Activated CD4-positive, alpha-beta T cell treated with anti-CD3 and anti-CD28 coated beads, Interleukin-2, Interleukin-4, amounts not matched to agents 100 ng/mL and 50 ng/mL, durations not matched to agents 16 hours and 8 hours (primary cell): ENCODE data around the gene IDUA.

Experiments
- DNase-seq: peaks from one replicate; pipeline ENCODE4 v3.0.0-alpha.2; 2020; ENCODE audit warnings: low spot score

IDUA gene

DNA sequence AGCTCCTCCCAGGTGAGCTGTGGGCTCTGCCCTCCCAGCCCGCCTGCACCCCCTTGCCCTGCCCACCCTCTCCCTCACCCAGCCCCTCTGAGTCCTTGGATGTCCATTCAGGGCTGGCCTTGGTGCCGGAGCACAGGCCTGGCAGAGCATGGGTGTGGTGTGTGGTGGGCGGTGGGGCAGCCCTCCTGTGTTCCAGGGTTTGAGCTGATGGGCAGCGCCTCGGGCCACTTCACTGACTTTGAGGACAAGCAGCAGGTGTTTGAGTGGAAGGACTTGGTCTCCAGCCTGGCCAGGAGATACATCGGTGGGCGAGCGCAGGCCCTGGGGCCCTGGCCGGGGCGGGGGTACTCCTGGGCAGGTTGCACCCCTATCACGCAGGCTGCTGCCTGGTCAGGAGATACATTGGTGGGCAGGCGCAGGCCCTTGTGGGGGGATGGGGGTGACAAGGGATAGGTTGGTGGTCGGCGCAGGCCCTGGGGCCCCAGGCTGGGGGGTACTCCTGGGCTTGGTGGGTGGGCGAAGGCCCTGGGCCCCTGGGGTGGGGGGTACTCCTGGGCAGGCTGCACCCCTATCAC, 13.9 kb downstream of the IDUA start:
- DNase-seq = no peak

DNA sequence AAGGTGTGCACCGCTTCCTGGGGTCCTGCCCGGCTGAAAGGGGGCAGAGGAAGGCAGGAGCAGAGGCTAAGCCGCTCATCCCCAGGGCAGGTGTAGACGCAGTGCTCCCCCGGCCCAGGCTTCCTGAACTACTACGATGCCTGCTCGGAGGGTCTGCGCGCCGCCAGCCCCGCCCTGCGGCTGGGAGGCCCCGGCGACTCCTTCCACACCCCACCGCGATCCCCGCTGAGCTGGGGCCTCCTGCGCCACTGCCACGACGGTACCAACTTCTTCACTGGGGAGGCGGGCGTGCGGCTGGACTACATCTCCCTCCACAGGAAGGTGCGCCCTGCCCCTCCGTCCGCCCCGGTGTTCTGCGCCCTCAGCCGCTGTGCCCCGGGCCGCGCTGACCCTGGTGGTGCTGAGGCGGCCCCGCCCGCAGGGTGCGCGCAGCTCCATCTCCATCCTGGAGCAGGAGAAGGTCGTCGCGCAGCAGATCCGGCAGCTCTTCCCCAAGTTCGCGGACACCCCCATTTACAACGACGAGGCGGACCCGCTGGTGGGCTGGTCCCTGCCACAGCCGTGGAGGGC, 14.8 kb downstream of the IDUA start:
- no peak for DNase-seq

GRCh38 chr4:1002131-1002630, 15.3 kb downstream of the IDUA start:
- DNase-seq = no peak

- DNase-seq = no peak
Observed at GRCh38 chr4:1002631-1003251, 15.9 kb downstream of the IDUA start.

DNA sequence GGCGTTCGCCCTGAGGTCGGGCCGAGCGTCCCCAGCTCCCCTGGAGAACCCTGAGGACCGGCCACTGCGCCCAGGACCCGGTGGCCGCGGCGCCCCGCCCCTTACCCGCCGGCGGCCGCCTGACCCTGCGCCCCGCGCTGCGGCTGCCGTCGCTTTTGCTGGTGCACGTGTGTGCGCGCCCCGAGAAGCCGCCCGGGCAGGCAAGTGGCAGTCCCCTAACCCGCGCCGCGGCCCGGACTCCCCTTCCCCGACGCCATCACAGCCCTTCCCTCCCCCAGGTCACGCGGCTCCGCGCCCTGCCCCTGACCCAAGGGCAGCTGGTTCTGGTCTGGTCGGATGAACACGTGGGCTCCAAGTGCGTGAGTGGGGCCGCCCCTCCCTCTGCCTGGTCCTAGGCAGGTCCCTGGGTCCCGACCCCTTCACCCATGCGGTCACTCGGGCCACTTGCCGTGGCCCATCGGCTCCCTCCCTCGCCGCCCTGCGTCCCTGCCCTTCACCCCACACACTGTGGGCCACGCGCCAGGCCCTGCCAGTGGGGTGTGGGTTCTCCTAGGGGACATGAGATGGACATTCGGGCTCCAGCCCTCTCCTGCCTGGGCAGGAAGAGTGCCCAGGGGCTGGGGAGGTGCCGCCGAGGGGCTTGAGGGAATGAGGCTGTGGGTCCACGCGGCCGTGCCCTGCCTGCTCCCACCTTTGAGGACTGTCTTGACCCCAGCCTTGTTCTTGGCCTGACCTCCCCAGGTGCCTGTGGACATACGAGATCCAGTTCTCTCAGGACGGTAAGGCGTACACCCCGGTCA, 16.6 kb downstream of the IDUA start:
- no peak for DNase-seq

GRCh38 chr4:1004071-1004418, 17.2 kb downstream of the IDUA start:
- no peak for DNase-seq

GRCh38 chr4:1004557-1005485, 18.0 kb downstream of the IDUA start:
- no peak for DNase-seq

- no peak for DNase-seq
Observed at GRCh38 chr4:1006856-1007255, 20.0 kb downstream of the IDUA start.

- DNase-seq = no peak
Observed at GRCh38 chr4:1008840-1009541, 22.1 kb downstream of the IDUA start.

DNA sequence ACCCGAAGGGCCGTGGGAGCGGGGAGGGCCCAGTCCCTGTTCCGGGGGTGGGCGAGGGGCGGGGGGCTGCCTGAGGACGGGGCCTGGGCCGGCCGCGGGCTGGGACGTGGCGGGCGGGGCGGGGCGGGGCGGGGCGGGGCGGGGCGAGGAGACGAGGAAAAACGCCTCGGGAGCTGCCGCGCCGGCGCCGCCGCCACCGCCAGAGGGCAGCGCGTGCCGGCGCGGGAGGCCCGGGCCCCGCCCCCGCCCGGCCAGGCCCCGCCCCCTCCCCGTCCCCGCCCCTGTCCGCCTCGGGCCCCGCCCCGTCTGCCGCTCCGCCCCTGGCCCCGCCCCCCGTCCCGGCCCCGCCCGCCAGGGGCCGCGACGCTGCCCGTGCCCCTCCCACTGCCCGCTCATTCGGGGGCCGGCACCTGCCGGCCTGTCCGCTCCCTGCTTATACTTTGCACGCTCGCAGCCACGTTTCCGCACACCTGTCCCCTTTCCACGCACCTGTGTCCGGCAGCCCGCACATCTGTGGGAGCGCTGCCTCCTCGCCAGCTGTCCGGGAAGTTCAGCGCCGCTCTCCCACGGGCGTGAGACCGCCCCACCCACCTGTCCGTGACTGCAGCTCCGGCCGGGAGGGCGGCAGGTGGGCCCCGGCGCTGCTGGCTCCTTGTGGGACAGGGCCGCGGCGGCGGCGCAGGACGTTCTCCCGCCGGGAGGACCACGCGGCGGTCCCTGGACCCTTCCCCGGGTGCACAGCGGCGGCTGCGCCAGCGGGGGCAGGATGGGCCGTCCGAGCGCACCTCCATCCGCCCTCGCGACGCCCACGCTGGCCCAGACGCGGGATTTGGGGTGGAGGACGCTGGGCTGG, 22.9 kb downstream of the IDUA start:
- DNase-seq = peak; percentile 71

DNA sequence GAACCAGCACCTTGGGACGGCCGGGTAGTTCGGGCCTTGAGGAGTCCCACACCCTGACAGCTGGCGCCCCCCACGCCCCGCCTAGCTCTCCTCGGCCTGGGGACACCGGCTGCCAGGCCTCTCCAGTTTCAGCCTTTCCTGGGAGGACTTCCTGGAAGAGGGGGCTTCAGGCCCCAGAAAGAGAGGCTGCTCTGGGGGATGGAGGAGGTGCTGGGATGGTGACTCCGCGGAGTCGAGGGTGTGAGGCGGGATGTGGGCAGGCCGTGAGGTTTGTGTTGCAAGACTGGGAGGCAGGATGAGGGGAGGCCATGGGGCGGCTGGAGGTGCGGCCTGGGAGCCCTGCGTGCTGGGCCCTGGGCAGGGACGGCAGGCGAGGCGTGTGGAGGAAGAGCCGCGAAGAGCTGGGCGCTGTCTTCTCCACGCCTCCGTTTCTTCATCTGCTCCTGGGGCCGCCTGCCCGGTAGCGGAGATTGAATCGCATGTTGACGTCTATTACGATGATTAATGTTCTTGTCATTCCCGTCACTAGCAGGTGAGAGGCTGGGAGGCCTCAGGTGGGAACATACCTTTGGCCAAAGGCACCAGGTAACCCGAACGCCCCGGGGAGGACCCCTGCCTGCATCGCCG, 23.7 kb downstream of the IDUA start:
- peak; percentile 76 for DNase-seq

GRCh38 chr4:1011022-1011665, 24.3 kb downstream of the IDUA start, which contains the start of gene FGFRL1:
FGFRL1 (plus strand) TSS chr4:1011626; CDS start chr4:1012486, 860 bp downstream.
- peak; percentile 86 for DNase-seq

GRCh38 chr4:1011666-1012033, 24.8 kb downstream of the IDUA start:
- DNase-seq = no peak

- DNase-seq = no peak
Observed at GRCh38 chr4:1012034-1012739, 25.3 kb downstream of the IDUA start.

DNA sequence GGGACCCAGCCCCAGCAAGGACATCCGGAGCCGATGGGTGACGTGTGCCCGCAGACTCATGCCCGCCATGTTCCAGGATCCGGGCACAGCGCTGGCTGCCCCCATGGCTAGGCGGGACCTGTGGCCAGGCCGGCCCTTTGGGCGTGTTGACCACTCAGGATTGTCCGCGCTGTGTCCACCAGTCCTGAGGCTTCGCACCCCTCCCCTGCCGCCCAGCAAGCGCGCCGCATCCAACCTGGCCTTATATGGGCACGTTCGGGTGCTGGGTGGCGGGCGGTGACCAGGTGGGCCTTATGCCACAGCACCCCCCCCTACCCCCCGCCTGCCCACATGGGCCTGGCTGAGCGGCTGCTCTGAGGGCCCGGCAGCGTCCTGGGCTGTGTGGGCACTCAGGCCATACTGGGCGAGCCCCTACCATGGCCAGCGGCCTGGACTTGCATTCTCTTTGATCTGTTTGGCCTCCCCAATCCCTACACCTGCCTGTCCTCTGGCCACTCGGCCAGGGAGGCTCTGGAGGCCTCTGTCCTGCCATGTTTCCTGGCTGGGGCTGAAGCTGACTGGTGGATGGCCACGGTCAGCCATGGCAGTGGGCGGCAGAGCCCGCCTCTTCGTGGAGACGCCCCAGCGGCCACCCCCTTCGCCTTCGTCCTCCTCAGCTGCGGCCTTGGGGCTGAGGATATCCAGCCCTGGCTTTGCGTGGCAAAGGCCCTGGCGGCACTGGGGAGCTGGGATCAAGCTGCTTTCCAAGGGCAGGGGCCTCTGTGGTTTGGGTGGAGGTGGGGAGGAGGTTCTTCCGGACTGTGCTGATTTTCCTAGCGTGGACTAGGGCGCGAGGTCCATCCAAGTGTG, 26.6 kb downstream of the IDUA start:
- no peak for DNase-seq

DNA sequence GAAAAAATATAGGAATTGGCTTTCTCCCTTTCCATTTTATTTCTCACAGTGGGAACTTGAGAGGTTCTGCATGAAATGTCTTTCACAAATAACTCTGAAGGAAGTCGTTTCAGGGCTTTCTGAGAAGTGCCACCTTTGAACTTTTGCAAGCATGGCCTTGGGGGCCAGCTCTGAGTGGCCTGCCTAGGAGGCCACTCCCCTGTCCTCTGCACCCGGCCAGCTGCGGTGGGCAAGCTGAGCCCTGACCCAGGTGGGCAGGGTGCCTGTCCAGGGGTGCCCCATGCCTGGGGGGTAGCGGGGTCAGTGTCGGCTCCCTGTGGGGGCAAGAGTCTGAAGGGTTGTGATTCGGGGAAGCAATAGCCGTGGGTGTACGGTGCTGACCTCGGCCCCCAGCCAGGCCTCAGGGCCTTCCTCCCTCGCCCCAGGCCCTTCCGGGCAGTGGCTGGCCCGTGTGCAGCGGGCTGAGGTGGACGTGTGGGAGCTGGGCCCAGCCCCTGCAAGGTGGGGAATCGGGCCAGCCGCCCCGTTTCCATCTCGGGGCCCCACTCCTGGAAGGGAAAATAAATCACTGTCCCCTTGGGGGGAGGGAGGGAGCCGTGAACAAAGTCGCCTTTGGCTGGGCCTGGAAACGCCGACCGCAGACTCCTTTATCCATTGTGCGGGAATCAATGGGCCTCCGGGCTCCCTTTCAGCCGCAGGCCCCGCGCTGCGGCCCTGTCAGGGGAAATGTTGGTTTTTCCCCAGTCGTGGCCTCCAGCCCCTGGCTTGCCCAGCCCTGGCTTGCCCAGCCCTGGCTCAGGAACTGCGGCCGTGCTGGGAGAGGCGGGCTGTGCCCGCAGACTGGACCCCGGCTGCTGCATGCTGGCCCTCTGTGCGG, 27.7 kb downstream of the IDUA start:
- no peak for DNase-seq

DNA sequence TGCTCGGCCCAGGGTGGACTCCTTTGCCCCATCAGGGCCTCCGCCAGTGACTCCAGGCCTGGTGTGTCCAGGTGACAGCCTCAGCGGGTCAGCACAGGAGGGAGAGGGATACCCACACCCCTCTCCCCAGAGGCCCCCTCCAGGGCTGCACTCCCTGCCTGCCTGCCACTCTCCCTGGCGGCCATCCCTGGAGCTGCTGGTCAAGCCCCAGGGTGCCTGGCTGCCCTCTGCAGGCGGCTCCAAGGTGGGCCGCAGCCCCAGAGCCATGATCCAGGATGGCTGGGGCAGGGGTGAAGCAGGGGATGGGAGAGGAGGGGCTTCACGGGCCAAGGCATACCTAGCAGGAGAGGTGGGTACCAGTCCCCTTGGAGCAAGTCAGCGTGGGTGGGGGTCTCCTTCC, 28.3 kb downstream of the IDUA start:
- no peak for DNase-seq
